ENCODE data around the gene PLEKHM3.

The PLEKHM3 gene, protein sequence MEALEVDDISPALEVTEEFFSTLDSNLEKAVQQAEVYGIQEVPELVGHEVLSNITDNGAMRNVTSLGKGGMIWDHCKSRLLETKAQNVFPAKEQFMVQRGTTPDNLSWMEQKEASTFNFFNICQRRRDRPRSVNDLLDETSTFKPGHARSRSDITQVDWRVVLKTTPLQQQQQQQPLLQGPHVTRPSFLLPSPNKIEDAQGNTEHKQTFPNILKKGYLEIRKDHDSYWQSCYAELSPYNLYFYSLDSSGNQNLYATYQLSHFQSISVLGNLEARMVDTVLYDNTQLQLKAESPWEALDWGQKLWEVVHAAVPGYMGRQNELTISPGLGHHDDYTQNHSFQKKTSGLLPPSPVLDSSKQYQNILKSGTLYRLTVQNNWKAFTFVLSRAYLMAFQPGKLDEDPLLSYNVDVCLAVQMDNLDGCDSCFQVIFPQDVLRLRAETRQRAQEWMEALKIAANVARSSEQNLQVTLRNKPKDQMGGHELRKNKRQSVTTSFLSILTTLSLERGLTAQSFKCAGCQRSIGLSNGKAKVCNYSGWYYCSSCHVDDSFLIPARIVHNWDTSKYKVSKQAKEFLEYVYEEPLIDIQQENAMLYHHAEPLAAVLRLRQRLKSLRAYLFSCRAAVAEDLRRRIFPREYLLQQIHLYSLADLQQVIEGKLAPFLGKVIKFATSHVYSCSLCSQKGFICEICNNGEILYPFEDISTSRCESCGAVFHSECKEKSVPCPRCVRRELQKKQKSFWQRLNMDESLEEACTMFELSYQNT

DNA sequence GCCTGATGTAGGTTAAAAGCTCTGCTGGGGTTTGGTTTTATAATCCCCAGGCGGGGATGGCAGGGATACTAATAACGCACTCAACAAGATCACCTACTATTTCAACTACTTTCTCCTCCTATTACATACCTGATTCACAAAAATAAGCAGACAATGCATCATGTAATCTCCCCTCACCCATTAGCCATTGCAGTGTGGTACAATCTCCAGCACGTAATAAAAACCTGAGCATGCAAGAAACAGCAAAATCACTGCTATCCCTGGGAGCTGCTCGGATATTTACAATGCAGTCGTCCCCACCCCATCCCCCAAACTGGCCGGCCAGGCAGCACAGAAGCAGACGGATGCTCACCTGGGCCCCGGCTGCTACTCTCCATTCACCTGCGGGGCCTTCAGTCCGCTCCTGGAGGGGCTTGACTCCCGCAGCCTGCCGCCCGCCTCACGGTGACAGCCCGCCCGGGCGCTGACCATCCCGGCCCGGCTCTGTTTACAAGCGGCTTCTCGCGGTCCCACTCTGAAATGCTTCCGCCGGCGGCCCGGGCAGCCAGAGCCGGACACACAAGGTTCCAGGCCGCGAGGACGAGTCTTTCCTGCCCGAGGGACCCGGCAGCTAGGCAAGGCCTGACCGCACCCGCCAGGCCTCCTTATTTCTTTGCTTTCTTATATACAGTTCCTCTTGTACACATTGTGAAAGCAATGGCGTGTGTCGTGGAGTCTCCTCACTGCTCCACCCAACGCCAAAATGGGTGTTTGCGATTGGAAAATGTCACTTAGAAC lies at the start of gene PLEKHM3:
Gene PLEKHM3, minus strand, starts transcription at position 491 of the 777 bp plus-strand sequence. CDS start 23,888 bp downstream, outside the sequence.
- DNase-seq: peak; percentile 92

- no peak for DNase-seq
Measured at GRCh38 chr2:208074610-208075356, 49.5 kb upstream of the PLEKHM3 start.

GRCh38 chr2:208072250-208072892 lies 47.0 kb upstream of the PLEKHM3 start:
- peak; percentile 72 for DNase-seq

DNA sequence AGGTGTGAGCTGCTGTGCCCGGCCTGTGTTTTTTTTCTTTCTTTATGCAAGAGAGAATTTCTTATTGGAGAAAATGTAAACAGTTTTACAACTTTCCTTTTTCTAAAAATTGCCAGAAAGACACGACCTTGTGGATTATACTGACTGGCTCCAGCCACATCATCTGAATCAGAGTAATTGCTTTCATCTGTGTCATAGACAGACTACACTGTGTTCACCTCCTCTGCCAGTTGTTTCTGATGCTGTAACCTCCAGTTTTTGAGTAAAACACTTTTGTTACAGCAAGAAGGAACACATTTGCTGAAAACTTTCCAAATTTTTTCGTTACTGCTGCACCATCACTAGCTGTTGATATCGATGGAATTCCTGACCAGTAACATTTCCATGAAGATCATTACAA lies 43.9 kb upstream of the PLEKHM3 start:
- DNase-seq: no peak

DNA sequence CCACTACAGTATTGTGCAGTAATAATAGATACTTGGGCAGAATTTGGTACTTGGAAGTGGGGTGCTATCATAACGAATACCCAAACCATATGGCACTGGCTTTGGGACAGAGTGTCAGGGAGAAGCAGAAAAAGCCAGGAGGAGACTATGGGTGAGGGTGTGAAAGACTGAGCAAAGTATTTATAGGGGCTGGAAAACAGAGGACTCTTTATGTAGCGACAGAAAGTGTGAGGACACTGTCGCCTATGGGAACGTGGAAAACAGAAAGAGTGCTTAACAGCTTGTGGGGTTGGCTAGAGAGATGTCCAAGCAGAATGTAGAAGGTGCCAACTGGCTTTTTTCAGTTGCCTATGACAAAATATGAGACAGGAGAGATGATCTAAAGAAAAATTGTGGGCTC lies 40.7 kb upstream of the PLEKHM3 start:
- no peak for DNase-seq

- DNase-seq: no peak
Measured at GRCh38 chr2:208065476-208065875, 40.1 kb upstream of the PLEKHM3 start.

- DNase-seq: peak; percentile 29
Measured at GRCh38 chr2:208064220-208064961, 39.1 kb upstream of the PLEKHM3 start.

- DNase-seq: no peak
Measured at GRCh38 chr2:208062961-208063360, 37.6 kb upstream of the PLEKHM3 start.

GRCh38 chr2:208062113-208062512 lies 36.8 kb upstream of the PLEKHM3 start:
- no peak for DNase-seq

DNA sequence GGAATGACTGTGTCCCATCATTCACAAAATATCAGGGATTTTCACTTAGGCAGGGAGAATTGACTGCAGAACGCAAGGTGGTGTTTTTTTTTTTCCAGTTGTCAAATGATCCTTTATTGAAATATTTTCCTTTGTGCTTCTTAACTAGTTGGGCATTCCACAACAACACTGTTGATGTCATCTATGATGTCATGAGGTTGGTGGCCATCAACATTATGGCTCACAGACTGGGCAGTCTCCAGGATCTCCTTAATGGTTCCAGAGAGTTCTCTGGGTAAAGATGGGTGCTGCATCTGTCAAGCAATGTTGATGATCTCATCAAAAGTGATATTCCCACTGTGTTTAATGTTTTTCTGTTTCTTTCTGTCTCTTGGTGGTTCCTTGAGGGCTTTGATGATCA lies 31.8 kb upstream of the PLEKHM3 start:
- no peak for DNase-seq

DNA sequence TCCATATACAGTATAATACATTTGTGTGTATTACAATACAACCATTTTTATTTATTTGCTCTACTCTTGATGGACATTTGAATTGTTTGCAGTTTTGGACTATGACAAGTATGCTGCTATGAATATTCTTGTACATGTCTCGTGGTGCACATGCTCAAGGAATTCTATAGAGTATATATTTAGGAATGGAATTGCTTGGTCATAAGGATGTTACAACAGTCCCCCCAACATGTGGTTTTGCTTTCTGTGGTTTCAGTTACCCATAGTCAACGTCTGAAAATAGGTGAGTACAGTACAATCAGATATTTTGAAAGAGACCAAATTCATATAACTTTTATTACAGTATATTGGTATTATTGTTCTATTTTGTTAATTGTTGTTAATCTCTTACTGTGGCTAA lies 24.1 kb upstream of the PLEKHM3 start:
- DNase-seq: no peak

- no peak for DNase-seq
Measured at GRCh38 chr2:208049006-208049405, 23.7 kb upstream of the PLEKHM3 start.

- DNase-seq: no peak
Measured at GRCh38 chr2:208047840-208048239, 22.5 kb upstream of the PLEKHM3 start.

DNA sequence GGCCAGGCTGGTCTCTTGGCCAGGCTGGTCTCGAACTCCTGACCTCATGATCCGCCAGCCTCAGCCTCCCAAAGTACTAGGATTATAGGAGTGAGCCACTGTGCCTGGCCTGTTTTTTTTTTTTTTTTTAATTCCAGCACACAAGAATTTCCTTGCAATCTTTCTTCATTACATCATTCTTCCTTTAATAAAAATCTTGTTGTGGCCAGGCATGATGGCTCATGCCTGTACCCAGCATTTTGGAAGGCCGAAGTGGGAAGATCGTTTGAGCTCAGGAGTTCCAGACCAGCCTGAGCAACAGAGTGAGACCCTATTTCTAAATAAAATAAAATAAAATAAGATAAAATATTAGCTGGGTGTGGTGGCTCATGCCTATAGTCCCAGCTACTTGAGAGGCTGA lies 21.4 kb upstream of the PLEKHM3 start:
- DNase-seq: no peak

- no peak for DNase-seq
Measured at GRCh38 chr2:208042450-208042849, 17.1 kb upstream of the PLEKHM3 start.

DNA sequence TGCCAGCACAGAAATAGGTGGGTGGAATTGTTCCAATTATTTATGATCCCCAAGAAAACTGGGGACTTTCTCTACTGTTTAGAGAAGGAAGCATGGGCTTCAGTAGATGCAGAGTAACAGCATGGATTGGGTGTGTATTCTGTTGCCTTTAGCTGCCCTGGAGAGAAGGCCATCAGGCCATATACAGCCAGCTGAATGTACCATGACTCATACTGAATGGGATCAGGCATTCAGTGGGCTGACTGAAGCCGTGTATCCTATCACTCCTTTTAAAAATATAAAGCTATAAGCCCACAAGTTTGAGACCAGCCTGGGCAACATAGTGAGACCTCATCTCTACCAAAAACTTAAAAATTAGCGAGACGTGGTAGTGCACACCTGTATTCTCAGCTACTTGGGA lies 16.7 kb upstream of the PLEKHM3 start:
- DNase-seq: no peak

DNA sequence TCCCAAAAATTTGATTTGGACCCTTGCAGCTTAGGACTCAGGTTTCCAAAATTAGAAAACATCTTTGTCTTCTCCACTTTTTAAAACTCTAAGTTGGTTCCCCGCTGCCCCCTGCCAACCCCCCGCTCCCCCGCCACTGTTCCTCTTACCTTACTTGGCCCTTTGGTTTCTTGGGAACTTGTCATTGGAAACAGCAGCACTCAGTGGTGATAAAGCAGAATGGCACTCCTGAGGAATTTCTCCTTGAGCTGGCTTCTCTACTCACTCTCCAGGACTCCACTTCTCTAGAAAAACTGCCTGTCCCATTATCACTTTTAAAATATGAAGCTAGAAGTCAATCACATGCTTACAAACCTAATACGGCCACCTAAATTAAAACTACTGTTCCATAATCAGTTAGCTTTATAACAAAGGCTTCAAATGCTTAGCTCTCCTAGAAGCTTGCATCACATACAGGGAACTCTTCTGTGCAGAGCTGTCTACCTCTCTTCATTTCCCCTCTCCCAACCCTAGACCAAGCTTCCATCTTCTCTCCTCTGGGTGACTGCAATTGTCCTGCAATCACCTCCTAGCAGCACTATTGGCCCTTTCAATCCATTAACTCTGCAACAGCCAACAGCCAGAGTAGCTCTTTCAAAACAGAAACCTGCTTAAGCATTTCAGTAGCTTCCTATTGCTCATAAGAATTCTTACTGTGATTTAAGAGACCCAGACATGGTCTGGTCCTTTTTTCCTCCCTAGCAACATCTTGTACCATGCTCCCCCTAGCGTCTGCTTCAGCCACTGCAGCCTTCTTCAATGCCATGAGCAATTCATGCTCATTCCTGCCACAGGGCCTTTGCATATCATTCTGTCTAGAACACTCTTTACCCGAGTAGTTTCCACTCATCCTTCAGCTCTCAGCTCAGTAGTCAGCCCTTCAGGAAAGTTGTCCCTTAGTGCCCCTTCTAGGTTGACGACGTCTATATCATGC lies 15.2 kb upstream of the PLEKHM3 start:
- peak; percentile 64 for DNase-seq

- no peak for DNase-seq
Measured at GRCh38 chr2:208039376-208040110, 14.2 kb upstream of the PLEKHM3 start.
